ENCODE measurements around the gene CCDC80.

GRCh38 chr3:112642912-112643506, 2.1 kb upstream of the CCDC80 start:
- TF ChIP-seq HIC1 (tag by site-specific recombination; IDR thresholded peaks at IDR 0.05) (no peak), ZBTB21 (tag by site-specific recombination; IDR thresholded peaks at IDR 0.05) (no peak), ZBTB11 (tag by site-specific recombination; conservative IDR thresholded peaks at IDR 0.05; ENCODE audit: low read depth) (no peak), CTCF (tag by site-specific recombination; IDR thresholded peaks at IDR 0.05) (peak; percentile 88), ZNF544 (tag by site-specific recombination; IDR thresholded peaks at IDR 0.05) (no peak), ZNF23 (tag by site-specific recombination; IDR thresholded peaks at IDR 0.05; ENCODE audit: borderline replicate concordance) (no peak)
